ENCODE data around the gene CCR4. TPM values are rescaled to one million over a fixed set of nuclear protein-coding genes. Genes with fewer than 3 reads are reported as not detected.

The CCR4 gene
- total and polyA plus RNA-seq, 2 experiments from 2014 or later: not detected

GRCh38 chr3:32947789-32948238 is 3.6 kb upstream of the CCR4 start:
- no peak overlapping the region for H3K4me3 ChIP-seq
- H3K9ac ChIP-seq: no peak overlapping the region
- WGBS, 2 experiments (ENCODE audit: low coverage in 1 of 2, low lambda C conversion rate in 2 of 2, missing lambda C conversion rate in 2 of 2): 40 to 41% methylated on average over 7 of the region's 7 CpGs
- H3K9me2 ChIP-seq (ENCODE audit: insufficient read depth): no peaks in the 10 kb centered on the region
- DNase-seq: peak; percentile 74
- H3K36me3 ChIP-seq (ENCODE audit: low read depth): no peaks in the 10 kb centered on the region
- TF ChIP-seq EZH2 (IDR thresholded peaks at IDR 0.05; ENCODE audit: insufficient read depth, poor library complexity, severe bottlenecking) (no peak), EZH2phosphoT487 (IDR thresholded peaks at IDR 0.05; ENCODE audit: insufficient read depth, low read depth) (no peak)
- H3K79me2 ChIP-seq (ENCODE audit: insufficient read depth): no peaks in the 10 kb centered on the region
- no peak overlapping the region for H2AFZ ChIP-seq
- no peak overlapping the region for H3K27ac ChIP-seq
- H3F3A ChIP-seq (ENCODE audit: insufficient read depth): no peaks in the 10 kb centered on the region
- no peaks in the 10 kb centered on the region for H3K4me1 ChIP-seq (ENCODE audit: insufficient read depth)
- H3K9me3 ChIP-seq (ENCODE audit: low read depth): no peaks in the 10 kb centered on the region
- in situ Hi-C loops (cut with MboI): no loop called here
- no peak overlapping the region for H3K4me2 ChIP-seq (ENCODE audit: unreplicated experiment)
- H3K27me3 ChIP-seq (replicated peaks; ENCODE audit: insufficient read depth): no peaks in the 10 kb centered on the region
- no peaks in the 10 kb centered on the region for H4K20me1 ChIP-seq (ENCODE audit: insufficient read depth)

- in situ Hi-C loops (cut with MboI): no loop called here
- Histone ChIP-seq H3K9ac (no peak overlapping the region), H4K20me1 (ENCODE audit: insufficient read depth) (no peaks in the 10 kb centered on the region), H2AFZ (no peak overlapping the region), H3K79me2 (ENCODE audit: insufficient read depth) (no peaks in the 10 kb centered on the region), H3K27me3 (replicated peaks; ENCODE audit: insufficient read depth) (no peaks in the 10 kb centered on the region), H3K4me1 (ENCODE audit: insufficient read depth) (no peaks in the 10 kb centered on the region), H3F3A (ENCODE audit: insufficient read depth) (no peaks in the 10 kb centered on the region), H3K4me3 (no peak overlapping the region), H3K36me3 (ENCODE audit: low read depth) (no peaks in the 10 kb centered on the region), H3K9me3 (ENCODE audit: low read depth) (no peaks in the 10 kb centered on the region), H3K9me2 (ENCODE audit: insufficient read depth) (no peaks in the 10 kb centered on the region), H3K27ac (no peak overlapping the region), H3K4me2 (ENCODE audit: unreplicated experiment) (no peak overlapping the region)
- DNase-seq: no peak
- TF ChIP-seq EZH2 (IDR thresholded peaks at IDR 0.05; ENCODE audit: insufficient read depth, poor library complexity, severe bottlenecking) (no peak), EZH2phosphoT487 (IDR thresholded peaks at IDR 0.05; ENCODE audit: insufficient read depth, low read depth) (no peak)
- 79% methylated on average over 10 of the region's 10 CpGs for WGBS, 2 experiments (ENCODE audit: low coverage in 1 of 2, low lambda C conversion rate in 2 of 2, missing lambda C conversion rate in 2 of 2)
Measured at GRCh38 chr3:32948625-32949445, 2.6 kb upstream of the CCR4 start.

GRCh38 chr3:32950516-32950915 is 928 bp upstream of the CCR4 start:
- no peak for DNase-seq
- Histone ChIP-seq H3K4me2 (ENCODE audit: unreplicated experiment) (no peak overlapping the region), H3K4me1 (ENCODE audit: insufficient read depth) (no peaks in the 10 kb centered on the region), H3K4me3 (no peak overlapping the region), H3K27ac (no peak overlapping the region), H3K9me3 (ENCODE audit: low read depth) (no peaks in the 10 kb centered on the region), H3K9me2 (ENCODE audit: insufficient read depth) (no peaks in the 10 kb centered on the region), H3K9ac (no peak overlapping the region), H3K79me2 (ENCODE audit: insufficient read depth) (no peaks in the 10 kb centered on the region), H3K36me3 (ENCODE audit: low read depth) (no peaks in the 10 kb centered on the region), H4K20me1 (ENCODE audit: insufficient read depth) (no peaks in the 10 kb centered on the region), H3K27me3 (replicated peaks; ENCODE audit: insufficient read depth) (no peaks in the 10 kb centered on the region), H2AFZ (no peak overlapping the region), H3F3A (ENCODE audit: insufficient read depth) (no peaks in the 10 kb centered on the region)
- in situ Hi-C loops (cut with MboI): no loop called here
- TF ChIP-seq EZH2 (IDR thresholded peaks at IDR 0.05; ENCODE audit: insufficient read depth, poor library complexity, severe bottlenecking) (no peak), EZH2phosphoT487 (IDR thresholded peaks at IDR 0.05; ENCODE audit: insufficient read depth, low read depth) (no peak)
- 62 to 76% methylated on average over 3 of the region's 3 CpGs for WGBS, 2 experiments (ENCODE audit: low coverage in 1 of 2, low lambda C conversion rate in 2 of 2, missing lambda C conversion rate in 2 of 2)

GRCh38 chr3:32952369-32953077 is 1.1 kb downstream of the CCR4 start:
- Histone ChIP-seq H3K36me3 (ENCODE audit: low read depth) (no peaks in the 10 kb centered on the region), H3F3A (ENCODE audit: insufficient read depth) (no peaks in the 10 kb centered on the region), H3K9me3 (ENCODE audit: low read depth) (no peaks in the 10 kb centered on the region), H3K27ac (no peak overlapping the region), H4K20me1 (ENCODE audit: insufficient read depth) (no peaks in the 10 kb centered on the region), H3K9me2 (ENCODE audit: insufficient read depth) (no peaks in the 10 kb centered on the region), H2AFZ (no peak overlapping the region), H3K4me1 (ENCODE audit: insufficient read depth) (no peaks in the 10 kb centered on the region), H3K4me2 (ENCODE audit: unreplicated experiment) (no peak overlapping the region), H3K79me2 (ENCODE audit: insufficient read depth) (no peaks in the 10 kb centered on the region), H3K4me3 (no peak overlapping the region), H3K27me3 (replicated peaks; ENCODE audit: insufficient read depth) (no peaks in the 10 kb centered on the region), H3K9ac (no peak overlapping the region)
- 67 to 68% methylated on average over 11 of the region's 11 CpGs for WGBS, 2 experiments (ENCODE audit: low coverage in 1 of 2, low lambda C conversion rate in 2 of 2, missing lambda C conversion rate in 2 of 2)
- TF ChIP-seq EZH2phosphoT487 (IDR thresholded peaks at IDR 0.05; ENCODE audit: insufficient read depth, low read depth) (no peak), EZH2 (IDR thresholded peaks at IDR 0.05; ENCODE audit: insufficient read depth, poor library complexity, severe bottlenecking) (no peak)
- DNase-seq: no peak
- in situ Hi-C loops (cut with MboI): no loop called here

Measured in GM23248 (cell line).